Duodenal mucosa (tissue), 2 donors: ENCODE measurements around the gene EPOP.

Experiments
- H3K27ac ChIP-seq: one replicate; pipeline ENCODE4 v1.7.0; 2013; ENCODE audit warnings: low read depth, low read length
- H3K27me3 ChIP-seq, 2 donors: one replicate each; pipeline ENCODE4 v1.7.0; 2013; ENCODE audit warnings: low read length in 2 of 2, control low read depth in 1 of 2; ENCODE audit not compliant: insufficient read depth in 2 of 2, control insufficient read depth in 1 of 2
- H3K36me3 ChIP-seq, 2 donors: one replicate each; pipeline ENCODE4 v1.7.0; 2013; ENCODE audit warnings: low read length in 2 of 2, control low read depth in 1 of 2; ENCODE audit not compliant: insufficient read depth in 2 of 2, control insufficient read depth in 1 of 2
- H3K4me1 ChIP-seq, 2 donors: one replicate each; pipeline ENCODE4 v1.7.0; 2013; ENCODE audit warnings: low read length in 2 of 2, control low read depth in 1 of 2; ENCODE audit not compliant: insufficient read depth in 2 of 2, control insufficient read depth in 1 of 2
- H3K4me3 ChIP-seq, 2 donors: one replicate each; pipeline ENCODE4 v1.7.0; 2013; ENCODE audit warnings: low read length in 2 of 2, low read depth in 1 of 2
- H3K9ac ChIP-seq, 2 donors: one replicate each; pipeline ENCODE4 v1.7.0; 2013; ENCODE audit warnings: low read length in 2 of 2, low read depth in 1 of 2
- H3K9me3 ChIP-seq, 2 donors: one replicate each; pipeline ENCODE4 v1.7.0; 2013; ENCODE audit warnings: low read length in 2 of 2, control low read depth in 1 of 2; ENCODE audit not compliant: control insufficient read depth in 1 of 2

EPOP gene

DNA sequence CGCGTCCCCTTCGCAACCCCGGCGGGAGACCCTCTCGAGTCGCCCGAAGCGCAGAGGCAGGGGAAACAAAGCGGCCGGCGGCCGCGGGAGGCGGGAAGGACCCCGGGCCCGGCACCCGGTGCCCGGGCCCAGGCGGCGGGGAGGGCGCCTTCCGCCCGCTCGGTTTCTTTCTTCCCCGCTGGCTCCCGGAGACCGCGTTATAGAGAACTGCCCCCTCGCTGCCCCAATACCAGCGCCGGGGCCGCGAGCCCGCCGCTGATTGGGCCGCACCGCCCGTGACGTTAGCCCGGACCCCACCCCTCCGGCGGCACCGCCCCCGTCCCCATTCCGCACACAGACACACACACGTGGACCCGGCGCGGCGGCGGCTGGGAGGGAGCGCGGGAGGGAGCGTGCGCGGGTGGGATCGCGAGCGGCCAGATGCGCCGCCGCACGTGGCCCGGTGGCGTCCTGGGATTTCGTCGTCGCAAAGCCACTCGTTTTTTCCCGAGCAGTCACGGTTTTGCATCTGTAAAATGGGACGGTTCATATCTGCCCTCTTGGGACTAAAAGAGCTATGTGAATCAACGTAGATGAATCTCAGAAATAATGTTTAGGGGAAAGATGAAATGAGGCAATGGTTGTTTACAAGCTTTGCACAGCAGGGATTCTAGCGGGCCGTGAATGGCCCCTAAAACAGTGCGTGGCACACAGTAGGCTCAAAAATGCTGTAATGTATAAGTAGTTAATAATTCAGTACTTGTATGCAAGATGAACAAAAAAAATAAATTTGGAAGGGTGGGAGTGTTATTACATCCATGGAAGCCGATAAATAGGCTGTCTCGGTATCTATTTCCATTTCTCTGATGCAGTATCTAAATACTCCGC lies at the start of gene EPOP:
TSS of gene EPOP (minus strand) at position 209 of the 867 bp plus-strand sequence. CDS start 462 bp downstream, outside the sequence.
- no peak within 1 kb of the TSS for H3K27ac ChIP-seq
- peaks cover 43% of the 10 kb centered on the region in 2 donors for H3K27me3 ChIP-seq
- no peaks in the 10 kb centered on the region for H3K9me3 ChIP-seq
- peak within 1 kb of the TSS in 1 of 2 donors; percentile 15 for H3K9ac ChIP-seq
- peak within 1 kb of the TSS; percentile 55 to 61 for H3K4me3 ChIP-seq
- no peaks in the 10 kb centered on the region for H3K36me3 ChIP-seq
- peaks cover 16 to 21% of the 10 kb centered on the region in 2 donors for H3K4me1 ChIP-seq

DNA sequence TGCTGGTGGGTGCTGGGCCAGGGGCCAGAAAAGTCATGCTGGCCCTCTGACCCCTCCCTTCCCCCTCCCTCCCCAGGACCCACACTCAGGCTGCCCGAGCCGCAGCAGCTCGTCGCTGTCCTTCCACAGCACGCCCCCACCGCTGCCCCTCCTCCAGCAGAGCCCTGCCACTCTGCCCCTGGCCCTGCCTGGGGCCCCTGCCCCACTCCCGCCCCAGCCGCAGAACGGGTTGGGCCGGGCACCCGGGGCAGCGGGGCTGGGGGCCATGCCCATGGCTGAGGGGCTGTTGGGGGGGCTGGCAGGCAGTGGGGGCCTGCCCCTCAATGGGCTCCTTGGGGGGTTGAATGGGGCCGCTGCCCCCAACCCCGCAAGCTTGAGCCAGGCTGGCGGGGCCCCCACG lies 47.0 kb upstream of the EPOP start:
- H3K27me3 ChIP-seq: no peaks in the 10 kb centered on the region

GRCh38 chr17:38720941-38721340 lies 46.2 kb upstream of the EPOP start:
- no peak overlapping the region for H3K27ac ChIP-seq

More for the DNA sequence above, 47.0 kb upstream of the EPOP start:
- no peak overlapping the region for H3K4me3 ChIP-seq
- peaks cover 29 to 39% of the 10 kb centered on the region in 2 donors for H3K36me3 ChIP-seq
- H3K4me1 ChIP-seq: peaks cover 27 to 30% of the 10 kb centered on the region in 2 donors
- H3K9me3 ChIP-seq: no peaks in the 10 kb centered on the region
- H3K27ac ChIP-seq: no peak overlapping the region
- no peak overlapping the region for H3K9ac ChIP-seq

GRCh38 chr17:38719943-38720641 lies 45.3 kb upstream of the EPOP start:
- Histone ChIP-seq H3K27me3 (no peaks in the 10 kb centered on the region), H3K4me3 (no peak overlapping the region), H3K9me3 (no peaks in the 10 kb centered on the region), H3K9ac (no peak overlapping the region), H3K36me3 (peaks cover 33 to 56% of the 10 kb centered on the region in 2 donors), H3K27ac (no peak overlapping the region), H3K4me1 (peaks cover 18 to 19% of the 10 kb centered on the region in 2 donors)

More at GRCh38 chr17:38720941-38721340, 46.2 kb upstream of the EPOP start:
- H3K4me3 ChIP-seq: no peak overlapping the region
- peaks cover 27% of the 10 kb centered on the region in 2 donors for H3K4me1 ChIP-seq
- no peaks in the 10 kb centered on the region for H3K27me3 ChIP-seq
- no peaks in the 10 kb centered on the region for H3K9me3 ChIP-seq
- no peak overlapping the region for H3K9ac ChIP-seq
- peaks cover 31 to 47% of the 10 kb centered on the region in 2 donors for H3K36me3 ChIP-seq

GRCh38 chr17:38719289-38719942 lies 44.7 kb upstream of the EPOP start:
- Histone ChIP-seq H3K4me3 (peak overlapping the region in 1 of 2 donors; percentile 1), H3K9me3 (no peaks in the 10 kb centered on the region), H3K36me3 (peaks cover 30 to 61% of the 10 kb centered on the region in 2 donors), H3K4me1 (peaks cover 11 to 12% of the 10 kb centered on the region in 2 donors), H3K27ac (no peak overlapping the region), H3K9ac (peak overlapping the region in 1 of 2 donors; percentile 4), H3K27me3 (no peaks in the 10 kb centered on the region)

DNA sequence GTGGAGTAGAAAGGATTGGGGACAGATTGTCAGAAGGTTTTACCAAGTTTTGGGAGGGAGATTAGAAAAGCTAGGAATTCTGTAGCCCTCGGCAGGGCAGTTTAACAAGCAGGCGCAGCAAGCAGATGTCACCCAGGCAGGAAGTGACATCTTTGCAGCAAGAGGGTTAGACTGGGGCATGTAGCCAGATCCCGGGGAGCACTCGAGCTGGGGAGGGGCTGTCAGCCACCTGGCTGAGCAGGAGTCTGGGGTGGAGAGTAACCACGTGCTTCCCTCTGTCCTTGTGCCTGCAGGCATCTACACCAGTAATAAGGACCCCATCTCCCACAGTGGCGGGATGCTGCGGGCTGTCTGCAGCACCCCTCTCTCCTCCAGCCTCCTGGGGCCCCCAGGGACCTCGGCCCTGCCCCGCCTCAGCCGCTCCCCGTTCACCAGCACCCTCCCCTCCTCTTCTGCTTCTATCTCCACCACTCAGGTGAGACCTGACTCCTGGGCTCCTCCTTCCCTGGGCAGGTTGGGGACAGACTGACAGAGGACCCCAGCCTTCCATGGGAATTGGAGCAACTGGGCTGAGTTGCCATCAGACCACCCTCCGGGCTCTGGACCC lies 42.5 kb upstream of the EPOP start:
- no peak overlapping the region for H3K4me3 ChIP-seq
- peaks cover 38 to 78% of the 10 kb centered on the region in 2 donors for H3K36me3 ChIP-seq

DNA sequence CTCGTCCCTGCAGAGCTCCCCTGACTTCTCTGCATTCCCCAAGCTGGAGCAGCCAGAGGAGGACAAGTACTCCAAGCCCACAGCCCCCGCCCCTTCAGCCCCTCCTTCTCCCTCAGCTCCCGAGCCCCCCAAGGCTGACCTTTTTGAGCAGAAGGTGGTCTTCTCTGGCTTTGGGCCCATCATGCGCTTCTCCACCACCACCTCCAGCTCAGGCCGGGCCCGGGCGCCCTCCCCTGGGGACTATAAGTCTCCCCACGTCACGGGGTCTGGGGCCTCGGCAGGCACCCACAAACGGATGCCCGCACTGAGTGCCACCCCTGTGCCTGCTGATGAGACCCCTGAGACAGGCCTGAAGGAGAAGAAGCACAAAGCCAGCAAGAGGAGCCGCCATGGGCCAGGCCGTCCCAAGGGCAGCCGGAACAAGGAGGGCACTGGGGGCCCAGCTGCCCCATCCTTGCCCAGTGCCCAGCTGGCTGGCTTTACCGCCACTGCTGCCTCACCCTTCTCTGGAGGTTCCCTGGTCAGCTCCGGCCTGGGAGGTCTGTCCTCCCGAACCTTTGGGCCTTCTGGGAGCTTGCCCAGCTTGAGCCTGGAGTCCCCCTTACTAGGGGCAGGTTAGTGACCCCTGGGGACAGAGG lies 41.7 kb upstream of the EPOP start:
- Histone ChIP-seq H3K27ac (no peak overlapping the region), H3K9me3 (no peaks in the 10 kb centered on the region), H3K4me1 (peaks cover 9% of the 10 kb centered on the region in 2 donors), H3K9ac (no peak overlapping the region), H3K27me3 (no peaks in the 10 kb centered on the region), H3K36me3 (peaks cover 36 to 84% of the 10 kb centered on the region in 2 donors), H3K4me3 (no peak overlapping the region)

More for the DNA sequence above, 42.5 kb upstream of the EPOP start:
- Histone ChIP-seq H3K27me3 (no peaks in the 10 kb centered on the region), H3K9me3 (no peaks in the 10 kb centered on the region), H3K9ac (no peak overlapping the region), H3K27ac (no peak overlapping the region), H3K4me1 (peaks cover 9% of the 10 kb centered on the region in 2 donors)

DNA sequence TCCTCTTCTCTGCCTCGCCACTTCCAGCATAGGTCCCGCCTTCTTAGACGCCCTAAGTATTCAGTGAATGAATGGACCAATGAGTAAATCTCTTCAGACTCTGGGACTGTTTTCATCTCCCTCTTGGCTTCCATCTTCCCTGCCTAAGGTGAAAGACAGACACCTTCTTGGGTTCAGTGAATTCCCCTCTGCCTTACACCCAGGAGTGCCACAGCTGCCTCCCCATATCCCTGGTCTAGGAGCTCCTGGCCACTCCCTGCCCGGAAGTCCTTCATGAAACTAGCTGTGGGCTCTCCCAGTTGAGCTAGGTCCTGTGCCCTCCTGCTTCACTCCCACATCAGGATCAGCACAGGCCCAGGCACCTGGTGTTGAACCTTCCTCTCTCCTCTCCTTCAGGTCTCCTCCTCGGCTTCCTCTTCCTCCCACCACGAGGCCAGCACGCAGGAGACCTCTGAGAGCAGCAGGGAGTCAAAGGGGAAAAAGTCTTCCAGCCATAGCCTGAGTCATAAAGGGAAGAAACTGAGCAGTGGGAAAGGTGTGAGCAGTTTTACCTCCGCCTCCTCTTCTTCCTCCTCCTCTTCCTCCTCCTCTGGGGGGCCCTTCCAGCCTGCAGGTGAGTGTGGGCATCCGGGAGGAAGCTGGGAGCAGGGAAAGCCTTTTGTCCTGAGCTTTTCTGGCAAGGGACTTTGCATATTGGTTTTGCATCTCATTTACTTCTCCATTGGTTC lies 40.6 kb upstream of the EPOP start:
- Histone ChIP-seq H3K27me3 (no peaks in the 10 kb centered on the region), H3K4me3 (no peak overlapping the region), H3K27ac (no peak overlapping the region), H3K4me1 (peaks cover 9% of the 10 kb centered on the region in 2 donors), H3K9me3 (no peaks in the 10 kb centered on the region), H3K9ac (no peak overlapping the region), H3K36me3 (peaks cover 32 to 85% of the 10 kb centered on the region in 2 donors)
